Measurements from ENCODE around the gene EARS2.
"Not testable (repeated sequence)": the region's sequence is repeated elsewhere in the genome, so short reads cannot be mapped to it uniquely, and the experiment has no call there.

Gene EARS2

DNA sequence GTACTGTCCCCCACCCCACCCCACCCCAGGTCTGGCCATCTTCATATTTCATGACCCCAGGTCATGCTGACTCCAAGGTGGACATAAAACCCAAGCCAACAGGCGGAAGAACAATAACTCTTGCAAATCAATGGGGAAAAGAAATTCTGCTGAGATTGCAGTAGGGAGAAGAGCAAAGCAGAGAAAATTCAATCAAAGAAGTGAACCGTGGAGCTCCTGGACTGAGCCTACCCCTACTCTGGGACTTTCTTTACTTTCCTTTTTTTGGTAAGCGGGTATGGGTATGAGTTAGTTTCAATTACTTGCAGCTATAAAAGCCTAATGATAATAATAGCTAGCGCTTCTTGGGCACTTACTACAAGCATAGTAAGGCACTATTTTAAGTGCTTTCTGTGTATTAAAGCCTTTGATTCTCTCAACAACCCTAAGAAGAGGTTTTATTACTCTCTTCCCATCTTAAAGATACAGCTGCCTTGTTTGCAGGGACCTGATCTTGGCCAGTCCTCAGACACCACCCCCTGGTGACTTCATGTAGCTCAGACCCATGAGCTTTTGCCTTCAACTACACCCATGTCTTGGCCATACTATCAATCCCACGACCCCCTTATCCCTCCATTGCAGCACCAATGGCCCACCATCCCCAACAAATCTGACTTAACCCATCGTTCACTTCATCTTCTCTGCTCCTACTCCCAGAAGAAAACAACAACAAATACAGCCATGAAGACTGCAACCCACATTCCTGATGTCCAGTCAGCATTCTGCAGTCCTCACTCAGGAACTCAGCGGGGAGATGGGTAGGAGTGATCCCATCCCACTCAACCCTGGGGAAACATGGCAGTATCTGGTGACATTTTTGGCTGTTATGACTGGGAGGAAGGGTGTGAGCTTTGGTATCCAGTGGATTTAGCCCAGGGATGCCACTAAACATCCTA, 51.2 kb downstream of the EARS2 start:
- DNase-seq (ENCODE audit: low read depth), result no peak

DNA sequence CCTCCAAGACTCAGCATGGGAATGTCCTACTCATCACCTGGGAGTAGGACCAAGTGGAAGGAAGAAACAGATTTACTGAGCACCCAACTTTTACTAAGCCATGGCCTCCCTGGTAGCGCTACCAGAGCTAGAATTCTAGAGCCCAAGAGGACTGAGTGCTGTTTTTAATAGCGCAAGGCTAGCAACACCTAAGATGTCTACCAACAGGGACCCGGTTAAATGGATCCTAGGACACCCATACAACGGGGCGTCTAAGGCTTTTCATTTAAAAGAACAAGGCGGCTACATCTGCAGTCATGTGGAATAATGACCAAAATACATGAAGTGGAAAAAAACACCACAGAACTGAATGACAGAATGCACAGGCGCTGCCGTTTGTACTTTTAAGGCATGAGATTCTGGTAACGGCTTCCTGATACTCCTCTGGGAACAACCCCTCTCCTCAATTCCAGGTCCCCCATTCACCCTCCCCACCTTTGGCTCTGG, 51.9 kb downstream of the EARS2 start:
- no peak for DNase-seq (ENCODE audit: low read depth)

DNA sequence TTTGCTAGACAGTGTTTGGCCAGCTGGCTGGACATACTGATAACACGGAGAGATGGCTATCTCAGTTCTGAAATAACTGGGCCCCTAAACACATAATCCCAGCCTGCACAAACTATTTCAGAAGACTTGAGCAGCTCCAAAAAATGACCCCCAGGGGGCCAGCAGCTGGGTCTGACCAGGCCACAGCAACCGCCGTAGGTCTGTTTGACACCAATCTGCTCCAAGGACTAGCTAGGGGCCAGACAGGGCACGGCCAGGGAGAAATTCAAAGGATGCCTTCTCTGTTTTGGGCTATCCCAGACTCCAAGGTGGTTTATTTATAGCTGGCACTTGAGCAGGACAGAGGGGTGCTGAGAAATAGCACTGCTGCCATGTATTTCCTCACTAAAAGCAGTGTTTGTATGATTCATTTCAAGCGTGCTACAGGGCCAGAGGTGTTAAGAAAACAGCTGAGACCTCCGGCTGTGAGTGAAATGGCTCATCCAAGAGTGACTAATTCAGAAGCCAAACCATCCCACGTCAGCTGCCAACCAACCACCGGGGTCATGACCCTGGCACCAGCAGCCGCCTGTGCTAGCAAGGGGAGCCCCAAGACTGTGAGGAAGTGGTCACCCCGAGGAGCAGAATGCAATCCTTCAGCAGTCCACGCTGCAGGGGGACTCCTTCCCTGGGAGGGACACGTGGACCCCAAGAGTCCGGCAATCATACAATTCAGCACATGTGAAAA, 52.5 kb downstream of the EARS2 start:
- DNase-seq (ENCODE audit: low read depth), result peak; percentile 14

DNA sequence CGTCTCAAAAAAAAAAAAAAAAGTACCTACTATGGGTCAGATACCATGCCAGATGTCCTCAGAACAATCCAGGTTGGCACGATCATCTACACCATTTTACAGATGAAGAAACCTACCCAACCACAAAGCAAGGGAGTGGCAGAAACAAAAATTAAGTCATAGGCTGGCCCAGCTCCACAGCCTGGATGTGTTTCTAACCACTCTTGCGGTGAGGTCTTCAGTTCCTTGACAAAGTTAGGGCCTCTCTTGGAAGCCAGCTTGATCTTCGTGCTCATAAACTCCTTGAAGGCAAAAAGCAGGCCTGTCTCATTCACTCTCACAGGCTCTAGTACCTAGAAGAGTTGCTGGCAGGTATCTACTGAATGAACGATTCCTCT, 53.1 kb downstream of the EARS2 start:
- DNase-seq (ENCODE audit: low read depth), result no peak

DNA sequence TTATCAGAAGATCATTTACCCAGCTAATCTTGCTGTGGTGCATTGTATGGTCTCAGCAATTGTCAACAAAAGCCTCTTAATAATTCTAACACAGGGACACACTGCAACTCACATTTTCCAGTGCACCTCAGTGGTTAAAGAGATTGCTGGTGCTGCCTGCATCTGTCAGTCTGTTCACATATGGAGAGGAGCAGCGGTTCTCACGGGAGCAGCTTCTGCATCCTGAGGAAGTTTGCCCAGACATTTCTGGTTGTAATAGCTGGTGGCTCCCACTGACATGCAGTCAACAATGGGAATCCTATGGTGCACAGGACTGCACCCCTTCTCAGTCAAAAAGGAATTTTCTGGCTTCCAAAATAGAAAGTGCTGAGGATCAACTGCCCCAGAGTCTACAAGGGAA, 54.7 kb downstream of the EARS2 start:
- DNase-seq (ENCODE audit: low read depth), result no peak

DNA sequence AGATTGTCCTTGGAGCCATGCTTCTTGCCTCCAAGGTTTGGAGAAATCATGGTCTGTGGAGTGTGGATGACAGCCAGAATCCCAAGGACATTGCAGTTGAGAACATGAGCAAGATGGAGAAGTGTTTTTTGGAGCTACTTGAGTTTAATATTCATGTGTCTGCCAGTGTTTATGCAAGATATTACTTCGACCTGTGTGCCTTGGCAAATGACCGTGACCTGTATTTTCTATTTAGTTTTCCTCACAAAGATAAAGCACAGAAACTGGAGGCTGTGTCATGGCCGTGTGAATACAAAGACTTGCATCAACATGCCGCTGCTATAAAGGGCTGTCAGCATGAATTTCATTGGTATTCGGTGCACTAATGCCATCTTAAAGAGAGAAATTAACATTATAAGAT, 55.9 kb downstream of the EARS2 start:
- no peak for DNase-seq (ENCODE audit: low read depth)

DNA sequence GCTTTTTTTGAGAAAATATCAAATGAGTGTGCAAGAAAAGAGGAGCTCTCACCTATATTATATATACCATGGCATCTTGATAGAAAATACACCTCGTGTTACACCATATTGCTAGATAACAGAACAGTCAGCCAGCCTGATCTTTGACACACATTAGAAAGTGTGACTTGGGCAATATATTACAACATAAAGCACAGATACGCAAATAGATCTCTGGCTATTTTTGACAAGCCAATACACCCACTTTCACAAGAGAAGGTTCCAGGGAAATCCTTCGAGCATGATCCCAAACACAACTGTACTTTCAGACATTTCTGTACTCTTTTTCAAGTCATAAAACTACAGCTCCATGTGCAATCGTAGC, 56.3 kb downstream of the EARS2 start:
- no peak for DNase-seq (ENCODE audit: low read depth)

DNA sequence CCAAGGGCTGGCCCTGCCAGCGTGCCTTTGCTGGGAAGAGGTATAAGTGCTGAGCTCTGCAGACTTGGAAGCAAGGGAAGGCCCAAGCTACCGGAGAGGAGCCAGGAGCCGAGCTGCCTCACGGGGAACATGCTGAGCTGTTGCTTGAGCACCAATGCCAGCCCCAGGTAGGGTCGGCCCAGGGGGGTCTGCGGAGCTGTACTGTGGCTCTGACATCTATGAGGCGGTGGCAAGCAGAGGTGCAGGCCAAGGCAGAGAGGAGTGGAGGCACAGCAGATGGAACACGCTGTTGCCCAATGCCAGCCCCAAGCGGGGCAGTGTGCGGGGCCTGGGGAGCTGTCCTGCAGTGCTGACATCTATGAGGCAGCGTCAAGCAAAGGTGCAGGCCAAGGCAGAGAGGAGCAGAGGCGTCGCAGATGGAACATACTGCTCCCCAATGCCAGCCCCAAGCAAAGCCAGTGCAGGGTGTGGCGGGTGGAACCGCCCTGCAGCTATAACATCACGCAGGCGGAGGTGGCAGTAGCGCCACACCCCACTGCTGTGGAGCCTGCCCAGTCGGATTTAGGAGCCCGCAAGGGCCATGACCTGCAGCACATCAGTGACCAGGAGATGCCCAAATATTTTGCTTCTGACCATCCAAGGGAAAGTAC, 56.8 kb downstream of the EARS2 start:
- DNase-seq (ENCODE audit: low read depth), result no peak

DNA sequence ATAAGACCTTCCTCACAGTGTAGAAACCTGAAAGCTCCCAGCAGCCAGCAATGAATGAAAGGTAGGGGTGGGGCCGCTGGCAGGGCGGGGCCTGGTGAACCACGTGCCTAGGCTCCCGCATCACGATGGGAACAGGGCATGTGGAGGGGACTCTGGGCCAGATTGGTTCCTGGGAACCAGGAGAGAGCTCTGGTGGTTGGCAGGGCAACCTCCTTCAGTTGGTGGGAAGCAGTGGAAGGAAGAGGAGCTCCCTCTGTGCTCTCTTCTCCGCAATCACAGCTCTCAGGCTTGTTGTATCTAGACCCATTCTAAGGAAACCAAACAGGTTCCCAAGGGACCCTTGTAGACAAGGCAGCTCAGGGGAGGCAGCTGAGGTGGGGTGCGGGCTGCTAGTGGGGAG, 57.3 kb downstream of the EARS2 start:
- no peak for DNase-seq (ENCODE audit: low read depth)

DNA sequence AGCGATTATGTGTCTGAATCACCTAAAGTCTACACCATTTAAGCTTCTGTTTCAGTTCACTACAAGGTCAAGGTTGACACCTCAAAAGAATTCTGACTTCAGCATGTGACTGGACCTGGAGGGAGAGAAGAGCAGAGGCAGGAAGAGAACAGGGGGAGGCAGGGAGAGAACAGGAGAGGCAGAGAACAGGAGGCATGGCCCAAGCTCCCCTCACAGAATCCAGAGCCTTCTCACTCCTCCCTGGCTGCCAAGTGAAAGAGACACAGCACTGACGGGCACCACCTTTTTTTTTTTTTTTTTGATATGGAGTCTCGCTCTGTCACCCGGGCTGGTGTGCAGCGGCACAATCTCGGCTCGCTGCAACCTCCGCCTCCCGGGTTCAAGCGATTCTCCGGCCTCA, 58.3 kb downstream of the EARS2 start:
- DNase-seq (ENCODE audit: low read depth), result no peak

DNA sequence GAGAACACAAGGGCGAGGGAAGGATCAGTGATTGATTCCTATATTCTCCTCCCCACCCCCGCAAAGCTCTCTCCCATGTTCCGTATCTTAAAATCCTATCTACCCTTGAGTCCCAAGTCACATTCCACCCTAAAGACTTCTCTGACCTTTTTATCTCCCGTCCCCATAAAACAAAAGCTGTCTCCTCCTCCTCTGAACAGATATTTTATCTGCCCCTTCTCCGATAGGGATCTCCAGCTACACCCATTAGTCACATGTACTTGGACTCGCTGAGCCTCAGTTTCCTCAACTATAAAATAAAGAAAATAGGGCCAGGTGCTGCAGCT, 59.6 kb downstream of the EARS2 start:
- DNase-seq (ENCODE audit: low read depth), result no peak

DNA sequence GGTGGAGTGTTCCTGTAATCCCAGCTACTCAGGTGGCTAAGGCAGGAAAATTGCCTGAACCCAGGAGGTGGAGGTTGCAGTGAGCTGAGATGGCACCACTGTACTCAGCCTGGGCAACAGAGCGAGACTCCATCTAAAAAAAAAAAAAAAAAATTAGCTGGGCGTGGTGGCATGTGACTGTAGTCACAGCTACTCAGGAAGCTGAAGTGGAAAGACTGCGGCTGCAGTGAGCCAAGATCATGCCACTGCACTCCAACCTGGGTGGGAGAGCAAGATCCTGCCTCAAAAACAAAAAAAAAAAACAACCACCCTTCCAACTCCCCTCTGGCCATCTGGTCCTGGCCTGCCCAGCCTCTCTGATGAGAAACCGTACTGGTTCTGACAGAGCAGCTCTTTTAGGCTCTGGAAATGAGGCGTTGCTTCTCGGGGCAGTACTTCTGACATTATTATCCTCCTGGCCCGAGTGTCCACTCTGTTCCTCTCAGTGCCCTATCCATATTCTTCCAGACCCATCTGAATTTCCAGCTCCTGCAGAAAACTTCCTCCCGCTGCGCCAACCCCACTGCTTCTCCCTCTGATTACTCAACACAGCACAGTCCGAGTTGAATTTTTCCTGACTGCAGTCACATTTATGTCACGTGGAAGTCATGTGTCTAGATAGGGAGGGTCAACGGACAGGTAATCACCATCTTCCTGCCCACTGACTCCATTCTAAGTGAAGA, 60.2 kb downstream of the EARS2 start:
- DNase-seq (ENCODE audit: low read depth), result no peak

DNA sequence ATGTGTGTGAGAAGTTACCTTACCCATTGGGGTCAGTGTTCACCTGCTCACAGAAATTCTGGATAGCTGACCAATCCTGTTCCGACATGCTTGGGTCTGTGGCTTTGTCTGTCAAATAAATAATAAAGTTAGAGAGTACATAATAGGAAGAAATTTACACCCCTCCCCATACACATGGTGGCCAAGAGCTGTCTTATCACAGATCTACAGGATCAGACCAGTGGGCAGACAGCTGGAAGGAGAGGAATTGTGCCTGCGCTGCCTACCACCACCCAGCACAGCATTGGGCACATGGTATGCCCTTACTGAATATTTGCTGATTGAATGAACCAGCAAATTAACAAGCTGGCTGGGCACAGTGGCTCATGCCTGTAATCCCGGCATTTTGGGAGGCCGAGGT, 61.5 kb downstream of the EARS2 start:
- no peak for DNase-seq (ENCODE audit: low read depth)

DNA sequence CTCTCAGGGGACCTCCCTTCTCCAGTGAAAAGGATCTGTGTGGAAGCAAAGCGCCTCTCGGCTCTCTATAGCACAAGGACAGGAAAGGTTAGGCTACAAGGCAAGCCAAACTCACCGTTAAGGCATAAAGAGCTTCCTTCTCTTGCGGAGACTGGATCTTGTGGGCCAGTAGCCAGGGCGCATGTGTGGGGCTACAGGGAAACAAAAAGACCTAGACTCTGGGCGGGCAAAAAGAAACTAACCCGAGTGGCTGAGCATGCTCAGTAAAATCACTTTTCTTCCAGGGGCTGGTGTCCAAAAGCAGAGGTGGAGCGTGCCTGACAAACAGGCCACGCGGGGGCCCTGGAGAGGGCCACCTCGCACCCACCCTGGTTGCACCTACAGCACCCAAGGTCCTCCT, 63.0 kb downstream of the EARS2 start:
- DNase-seq (ENCODE audit: low read depth), result no peak

DNA sequence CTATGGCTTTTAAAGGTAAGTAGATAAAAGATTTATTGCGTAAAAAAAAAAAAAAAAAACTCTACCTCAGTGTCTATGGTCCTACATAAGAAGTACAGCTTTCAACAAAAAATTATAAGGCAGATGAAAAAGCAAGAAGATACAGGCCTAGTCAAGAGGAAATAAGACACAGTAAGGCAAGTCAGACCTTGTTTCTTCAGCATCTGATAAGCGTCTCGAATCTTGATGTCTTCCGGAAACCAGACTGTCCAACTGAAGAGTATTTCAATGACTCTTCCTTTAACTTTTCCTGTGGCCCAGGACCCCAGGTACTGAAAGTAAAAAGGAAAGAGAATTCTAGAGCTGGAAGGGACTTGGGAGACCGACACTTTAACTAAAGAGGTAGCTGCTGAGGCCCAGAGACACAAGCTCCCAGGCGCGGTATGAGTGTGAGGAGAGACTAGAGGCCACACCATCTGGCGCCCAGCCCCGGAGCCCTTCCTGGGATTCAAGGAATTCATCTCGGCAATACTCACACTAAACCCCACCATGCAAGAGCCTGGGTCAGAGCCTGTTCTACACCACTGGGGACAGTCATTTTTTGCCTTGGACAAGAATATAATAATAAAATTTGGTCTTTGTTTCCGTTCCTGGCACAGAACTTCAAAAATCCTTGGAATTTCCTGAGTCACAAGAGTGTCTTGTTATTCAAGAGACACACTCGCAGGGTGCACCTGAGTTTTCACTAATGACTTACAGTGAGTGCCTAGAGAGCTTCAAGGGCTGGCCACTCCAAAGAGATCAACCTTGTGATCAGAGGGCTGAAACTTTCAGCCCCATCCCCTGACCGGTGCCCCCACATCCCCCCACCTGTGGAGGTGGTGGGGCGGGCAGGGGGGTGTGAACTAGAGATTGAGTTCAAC, 65.4 kb downstream of the EARS2 start:
- DNase-seq (ENCODE audit: low read depth), result no peak

DNA sequence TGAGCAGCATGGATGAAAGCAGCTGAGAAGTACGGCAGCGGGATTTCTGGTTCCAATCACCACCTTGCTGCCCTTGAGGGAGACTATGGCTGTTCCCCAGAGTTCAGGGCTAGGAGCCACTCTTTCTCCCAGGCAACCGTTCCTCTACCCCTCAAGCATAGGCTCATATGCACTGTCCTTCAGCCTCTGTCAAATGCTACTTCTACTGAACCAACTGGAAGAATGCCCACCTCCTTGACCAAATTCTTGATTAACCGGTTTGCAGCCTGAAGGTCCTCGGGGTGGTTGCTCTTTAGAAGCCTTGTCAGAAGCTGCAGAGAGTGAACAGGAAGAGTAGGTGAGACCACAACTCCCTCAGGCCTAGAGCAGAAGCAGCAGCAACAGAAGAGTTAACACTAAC, 70.7 kb downstream of the EARS2 start:
- no peak for DNase-seq (ENCODE audit: low read depth)

DNA sequence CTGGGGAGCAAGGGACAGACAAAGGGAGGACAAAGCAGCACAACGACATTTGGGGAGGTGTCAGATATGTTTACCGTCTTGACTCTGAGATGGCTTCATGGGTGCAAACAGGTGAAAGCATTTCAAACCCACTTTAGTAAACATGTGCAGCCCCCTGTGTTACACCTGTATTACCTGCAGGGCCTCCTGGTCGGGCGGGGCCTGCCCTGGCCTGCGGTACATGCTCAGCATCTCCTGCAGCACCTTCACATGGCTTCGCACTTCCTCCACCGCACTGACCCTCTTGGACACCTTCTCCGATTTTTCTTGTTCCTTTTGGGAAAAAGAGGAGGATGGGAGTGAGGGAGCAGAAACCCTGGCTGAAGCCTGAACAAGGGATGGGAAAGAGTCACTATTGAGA, 71.3 kb downstream of the EARS2 start:
- DNase-seq (ENCODE audit: low read depth), result no peak

DNA sequence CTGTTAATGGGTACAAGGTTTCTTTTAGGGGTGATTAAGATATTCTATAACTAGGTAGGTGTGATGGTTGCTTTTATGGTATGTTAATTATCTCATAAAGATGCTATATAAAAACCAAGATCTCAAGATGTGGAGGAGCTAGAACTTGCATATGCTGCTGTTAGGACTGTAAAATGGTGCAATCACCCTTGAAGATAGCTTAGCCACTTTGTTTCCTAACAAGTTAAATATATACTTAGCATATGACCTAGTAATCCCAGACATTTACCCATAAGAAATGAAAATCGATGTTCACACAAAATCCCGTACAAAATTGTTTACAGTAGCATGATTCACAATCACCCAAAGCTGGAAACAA, 71.9 kb downstream of the EARS2 start:
- DNase-seq (ENCODE audit: low read depth), result no peak

DNA sequence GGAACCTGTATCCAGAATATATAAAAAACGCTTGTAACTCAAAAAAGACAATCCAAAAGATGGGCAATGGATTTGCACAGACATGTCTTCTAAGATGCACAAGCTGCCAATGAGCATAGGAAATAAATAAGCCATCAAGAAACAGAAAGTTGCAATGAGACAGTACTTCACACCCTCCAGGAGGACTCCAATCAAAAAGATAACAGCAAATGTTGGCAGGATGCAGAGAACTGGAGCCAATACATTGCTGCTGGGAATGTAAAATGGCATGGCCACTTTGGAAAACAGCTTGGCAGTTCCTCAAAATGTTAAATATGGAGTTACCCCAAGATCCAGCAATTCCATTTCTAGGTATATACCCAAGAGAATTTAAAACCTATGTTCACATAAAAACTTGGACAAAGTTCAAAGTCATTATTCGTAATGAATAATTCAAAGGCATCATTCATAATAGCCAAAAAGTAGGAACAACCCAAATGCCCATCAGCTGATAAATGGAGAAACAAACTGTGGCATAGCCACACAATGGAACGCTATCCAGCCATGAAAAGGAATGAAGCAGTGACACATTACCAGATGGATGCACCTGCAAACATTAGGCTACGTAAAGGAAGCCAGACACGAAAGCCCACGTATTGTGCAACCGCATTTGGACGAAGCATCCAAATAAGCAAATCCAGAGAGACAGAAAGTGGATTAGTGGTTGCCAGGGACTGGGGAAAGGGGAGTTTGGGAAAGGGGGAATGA, 72.5 kb downstream of the EARS2 start:
- DNase-seq (ENCODE audit: low read depth), result no peak

DNA sequence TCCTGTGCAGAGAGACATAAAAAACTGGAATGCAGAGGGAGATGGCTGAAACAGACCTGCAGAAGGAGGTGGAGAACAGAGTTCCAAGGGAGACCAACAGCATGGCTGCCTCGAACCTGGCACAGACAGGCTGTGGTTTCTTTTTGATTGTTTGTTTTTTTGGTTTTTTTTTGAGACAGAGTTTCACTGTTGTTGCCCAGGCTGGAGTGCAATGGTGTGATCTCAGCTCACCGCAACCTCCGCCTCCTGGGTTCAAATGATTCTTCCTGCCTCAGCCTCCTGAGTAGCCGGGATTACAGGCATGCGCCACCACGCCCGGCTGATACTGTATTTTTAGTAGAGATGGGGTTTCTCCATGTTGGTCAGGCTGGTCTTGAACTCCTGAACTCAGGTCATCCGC, 73.7 kb downstream of the EARS2 start:
- not testable (repeated sequence) for DNase-seq (ENCODE audit: low read depth)

DNA sequence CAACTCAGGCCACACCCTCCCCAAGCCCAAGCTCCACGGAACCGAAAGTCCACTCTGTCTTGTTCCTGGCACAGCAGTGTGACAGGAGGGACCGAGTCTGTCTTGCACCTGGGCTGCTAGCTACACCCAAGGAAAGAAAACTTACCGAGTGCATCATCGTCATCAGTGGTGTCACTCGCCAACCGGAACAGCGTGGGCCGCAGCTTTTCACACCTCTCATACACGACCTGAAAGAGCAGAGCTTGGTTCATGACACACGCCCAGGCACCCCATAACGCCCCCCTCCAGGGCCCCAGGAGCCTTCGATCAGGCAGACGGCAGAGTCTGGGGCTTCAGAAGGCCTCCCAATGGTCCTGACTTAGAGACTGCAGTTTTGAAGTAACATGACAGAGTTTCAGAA, 74.4 kb downstream of the EARS2 start:
- no peak for DNase-seq (ENCODE audit: low read depth)
